ENCODE results near the gene ZIC1. TPM values are rescaled to one million over a fixed set of nuclear protein-coding genes. Genes with fewer than 3 reads are reported as not detected.

The ZIC1 gene
- total RNA-seq, 1 experiment from 2014 or later: not detected

DNA sequence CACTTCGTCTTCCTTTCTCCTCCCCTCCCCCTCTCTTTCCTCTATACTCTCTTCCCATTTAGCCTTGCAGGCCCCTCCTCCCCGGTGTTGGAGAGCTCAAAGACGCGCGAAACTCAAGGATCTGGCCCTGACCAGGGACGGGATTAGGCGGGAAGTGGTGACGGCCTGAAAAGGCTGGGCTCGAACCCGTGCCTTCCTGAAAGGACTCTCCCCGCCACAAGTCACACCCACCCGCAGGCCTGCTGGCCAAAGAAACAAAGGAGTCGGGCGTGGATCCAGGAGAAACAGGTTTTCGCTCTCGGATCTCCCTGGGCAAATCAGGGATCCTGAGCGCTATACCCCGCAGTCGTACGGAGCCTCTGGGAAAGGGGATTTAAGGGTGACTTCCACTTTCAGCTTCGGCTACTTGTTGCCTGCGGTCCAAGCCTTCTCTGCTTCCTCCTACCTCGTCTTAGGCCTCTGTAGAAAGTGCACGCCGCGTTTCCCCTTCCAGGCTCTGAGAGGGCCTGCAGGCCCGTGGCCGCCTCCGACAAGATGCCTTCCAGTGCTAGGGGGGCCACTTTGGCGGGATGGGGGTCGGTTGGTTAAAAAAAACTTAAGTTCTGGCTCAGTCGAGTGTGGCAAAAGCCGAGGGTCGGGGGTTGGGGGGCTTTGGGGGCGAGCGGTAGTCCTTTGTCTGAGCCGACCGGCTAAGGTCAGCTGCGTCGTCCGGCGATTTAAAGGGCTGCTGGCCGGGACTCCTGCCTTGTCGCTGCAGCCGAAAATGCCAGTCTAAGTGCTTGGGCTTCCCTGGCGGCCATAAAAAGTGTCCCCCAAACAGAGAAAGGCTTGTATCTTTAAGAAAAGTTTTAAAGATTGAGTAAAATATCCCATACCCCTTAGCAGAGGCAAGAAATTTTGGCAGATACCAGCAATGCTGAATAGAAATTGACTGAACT, 11.0 kb upstream of the ZIC1 start:
- Mint-ChIP-seq H3K27me3 (ENCODE audit: low read depth) (peaks cover 100% of the 10 kb centered on the region), H3K9me3 (peaks cover 3 to 11% of the 10 kb centered on the region in 2 experiments; a peak in 2 of 5 replicates), H3K36me3 (ENCODE audit: insufficient read depth in 1 of 3, low read depth in 3 of 3) (no peaks in the 10 kb centered on the region; a peak in 2 of 7 replicates), H3K27ac (peak overlapping the region in 1 of 3 experiments; percentile 74; a peak in 1 of 7 replicates), H3K4me1 (peaks cover 37 to 72% of the 10 kb centered on the region in 2 experiments), H3K4me3 (peak overlapping the region; percentile 51 to 85)
- DNase-seq: peak; percentile 68
- Histone ChIP-seq H4K5ac (ENCODE audit: insufficient read length, low read depth, low read length) (no peak overlapping the region), H3K4ac (ENCODE audit: low read depth, low read length) (no peak overlapping the region), H4K8ac (replicated peaks; ENCODE audit: insufficient read length, low read depth, low read length) (no peak overlapping the region), H3K9me3 (ENCODE audit: control insufficient read depth, low read depth, low read length) (no peaks in the 10 kb centered on the region), H2BK12ac (ENCODE audit: insufficient read length, low read depth, low read length) (no peak overlapping the region), H3K14ac (ENCODE audit: insufficient read depth, low read length) (peak overlapping the region; percentile 66), H2AFZ (ENCODE audit: low read length) (no peak overlapping the region), H2BK20ac (ENCODE audit: low read depth, low read length, poor library complexity, severe bottlenecking) (no peak overlapping the region), H3K27ac (ENCODE audit: insufficient read length, low read depth, low read length) (no peak overlapping the region), H4K91ac (ENCODE audit: insufficient read length, low read depth, low read length) (no peak overlapping the region), H2BK5ac (ENCODE audit: insufficient read length, low read length) (no peak overlapping the region), H3K79me2 (ENCODE audit: insufficient read depth, low read length) (no peaks in the 10 kb centered on the region), H3K79me1 (ENCODE audit: insufficient read depth, low read depth, low read length, poor library complexity, severe bottlenecking) (no peaks in the 10 kb centered on the region), H3K27me3 (ENCODE audit: insufficient read depth, low read length) (peaks cover 57% of the 10 kb centered on the region), H3K23ac (ENCODE audit: insufficient read length, low read depth, low read length) (no peak overlapping the region), H3K18ac (ENCODE audit: insufficient read length, low read depth, low read length) (peak overlapping the region; percentile 22), H4K20me1 (ENCODE audit: control insufficient read depth, insufficient read depth, insufficient read length) (no peaks in the 10 kb centered on the region), H3K4me2 (ENCODE audit: insufficient read depth, insufficient read length, low read length) (peak overlapping the region; percentile 88), H3K56ac (ENCODE audit: insufficient read length, low read depth, low read length) (no peak overlapping the region), H2AK5ac (ENCODE audit: insufficient read length, low read length) (no peak overlapping the region), H3T11ph (ENCODE audit: low read length) (no peak overlapping the region), H3K23me2 (ENCODE audit: insufficient read length, low read depth, low read length, poor library complexity, severe bottlenecking) (peaks cover 19% of the 10 kb centered on the region), H2BK15ac (ENCODE audit: low read depth, low read length) (no peak overlapping the region), H3K4me1 (ENCODE audit: insufficient read depth, low read length) (peaks cover 12% of the 10 kb centered on the region), H3K9ac (ENCODE audit: extremely low read depth, insufficient read length, low read length) (peak overlapping the region; percentile 25), H2BK120ac (ENCODE audit: low read depth, low read length, poor library complexity, severe bottlenecking) (no peak overlapping the region)
- TF ChIP-seq, protein P1, sequence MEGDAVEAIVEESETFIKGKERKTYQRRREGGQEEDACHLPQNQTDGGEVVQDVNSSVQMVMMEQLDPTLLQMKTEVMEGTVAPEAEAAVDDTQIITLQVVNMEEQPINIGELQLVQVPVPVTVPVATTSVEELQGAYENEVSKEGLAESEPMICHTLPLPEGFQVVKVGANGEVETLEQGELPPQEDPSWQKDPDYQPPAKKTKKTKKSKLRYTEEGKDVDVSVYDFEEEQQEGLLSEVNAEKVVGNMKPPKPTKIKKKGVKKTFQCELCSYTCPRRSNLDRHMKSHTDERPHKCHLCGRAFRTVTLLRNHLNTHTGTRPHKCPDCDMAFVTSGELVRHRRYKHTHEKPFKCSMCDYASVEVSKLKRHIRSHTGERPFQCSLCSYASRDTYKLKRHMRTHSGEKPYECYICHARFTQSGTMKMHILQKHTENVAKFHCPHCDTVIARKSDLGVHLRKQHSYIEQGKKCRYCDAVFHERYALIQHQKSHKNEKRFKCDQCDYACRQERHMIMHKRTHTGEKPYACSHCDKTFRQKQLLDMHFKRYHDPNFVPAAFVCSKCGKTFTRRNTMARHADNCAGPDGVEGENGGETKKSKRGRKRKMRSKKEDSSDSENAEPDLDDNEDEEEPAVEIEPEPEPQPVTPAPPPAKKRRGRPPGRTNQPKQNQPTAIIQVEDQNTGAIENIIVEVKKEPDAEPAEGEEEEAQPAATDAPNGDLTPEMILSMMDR (conservative IDR thresholded peaks at IDR 0.05): no peak
- WGBS (ENCODE audit: extremely low coverage, insufficient read length, low lambda C conversion rate): no CpG with 5 or more reads among the region's 46 CpGs
